ENCODE data around the gene TRAPPC12. TPM values are rescaled to one million over a fixed set of nuclear protein-coding genes. Genes with fewer than 3 reads are reported as not detected.
"Not testable (repeated sequence)": the region's sequence is repeated elsewhere in the genome, so short reads cannot be mapped to it uniquely, and the experiment has no call there.

The TRAPPC12 gene
- total RNA-seq, 1 experiment from 2014 or later: 52.9 TPM

DNA sequence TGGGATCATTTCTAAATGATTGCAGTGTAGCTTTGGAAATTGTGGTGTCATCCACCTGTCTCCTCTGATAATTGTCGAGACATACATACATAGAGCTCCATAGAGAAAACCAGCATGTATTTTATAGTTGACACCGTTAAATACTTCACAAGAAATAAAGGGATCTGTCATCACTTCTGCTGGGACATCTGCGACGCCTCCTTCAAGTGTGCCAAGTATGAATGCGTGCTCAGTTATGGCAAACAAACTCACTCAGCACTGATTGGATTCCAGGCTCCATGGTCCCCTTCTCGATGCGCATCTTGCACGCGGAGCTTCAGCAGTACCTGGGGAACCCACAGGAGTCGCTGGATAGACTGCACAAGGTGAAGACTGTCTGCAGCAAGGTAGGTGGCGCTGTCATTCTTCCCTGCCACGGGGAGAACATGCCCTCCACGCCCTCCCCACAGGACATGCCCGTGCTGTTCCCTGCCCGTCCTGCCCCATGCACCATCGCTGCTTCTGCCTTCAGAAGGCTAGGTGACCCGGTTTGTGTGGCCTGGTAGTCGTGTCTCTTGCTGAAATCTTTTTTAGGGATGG, 64.1 kb downstream of the TRAPPC12 start:
- DNase-seq: no peak
- Histone ChIP-seq H3K36me3 (peaks cover 33% of the 10 kb centered on the region), H3K27ac (no peak overlapping the region), H3K27me3 (no peaks in the 10 kb centered on the region), H3K4me3 (no peak overlapping the region), H3K4me1 (peaks cover 15% of the 10 kb centered on the region), H3K9me3 (replicated peaks) (no peaks in the 10 kb centered on the region)

DNA sequence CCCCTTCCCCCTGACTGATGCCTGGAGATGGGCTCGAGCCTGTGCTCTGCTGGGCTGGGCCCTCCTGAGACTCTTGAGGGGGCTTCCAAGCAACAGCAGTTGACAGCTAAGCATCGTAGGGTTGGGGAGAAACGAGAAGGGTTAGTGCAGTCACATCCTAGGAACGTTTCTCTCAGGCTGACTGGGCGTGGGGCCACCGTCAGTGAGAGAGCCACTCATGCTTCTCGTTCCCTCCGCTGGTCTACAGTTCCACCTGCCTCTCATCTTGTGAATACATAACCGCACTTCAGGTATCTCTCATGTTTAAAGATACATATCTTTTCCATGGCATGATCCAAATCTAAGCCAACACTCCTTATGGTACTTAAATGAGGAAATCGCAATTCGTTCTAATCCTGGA, 66.4 kb downstream of the TRAPPC12 start:
- no peak for DNase-seq
- Histone ChIP-seq H3K27ac (no peak overlapping the region), H3K4me1 (peaks cover 38% of the 10 kb centered on the region), H3K4me3 (no peak overlapping the region), H3K9me3 (replicated peaks) (no peaks in the 10 kb centered on the region), H3K36me3 (peaks cover 33% of the 10 kb centered on the region), H3K27me3 (no peaks in the 10 kb centered on the region)

DNA sequence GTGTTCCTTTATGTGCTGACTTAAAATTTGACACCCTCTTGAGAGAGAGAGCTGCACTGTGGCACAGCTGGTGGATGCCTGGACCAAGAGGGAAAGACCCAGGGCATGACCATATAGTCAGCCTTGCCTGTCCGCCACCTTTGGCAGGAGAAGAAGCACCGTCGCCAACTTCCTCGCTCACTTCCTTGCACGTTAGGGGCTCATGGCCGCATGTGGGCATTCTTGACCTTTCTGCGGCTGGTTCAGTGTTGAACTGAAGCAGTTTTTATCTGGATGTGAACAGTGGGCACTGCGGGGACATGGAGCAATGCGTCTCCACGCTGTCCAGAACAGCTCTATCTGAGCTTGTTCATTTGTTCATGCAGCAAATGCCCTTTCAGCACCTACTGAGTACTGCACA, 66.9 kb downstream of the TRAPPC12 start:
- peaks cover 43% of the 10 kb centered on the region for H3K4me1 ChIP-seq
- H3K27ac ChIP-seq: peak overlapping the region; percentile 92; the same call in 1 of the 2 replicates
- H3K4me3 ChIP-seq: no peak overlapping the region
- peaks cover 33% of the 10 kb centered on the region for H3K36me3 ChIP-seq
- H3K9me3 ChIP-seq (replicated peaks): no peaks in the 10 kb centered on the region
- no peak for DNase-seq
- no peaks in the 10 kb centered on the region for H3K27me3 ChIP-seq

DNA sequence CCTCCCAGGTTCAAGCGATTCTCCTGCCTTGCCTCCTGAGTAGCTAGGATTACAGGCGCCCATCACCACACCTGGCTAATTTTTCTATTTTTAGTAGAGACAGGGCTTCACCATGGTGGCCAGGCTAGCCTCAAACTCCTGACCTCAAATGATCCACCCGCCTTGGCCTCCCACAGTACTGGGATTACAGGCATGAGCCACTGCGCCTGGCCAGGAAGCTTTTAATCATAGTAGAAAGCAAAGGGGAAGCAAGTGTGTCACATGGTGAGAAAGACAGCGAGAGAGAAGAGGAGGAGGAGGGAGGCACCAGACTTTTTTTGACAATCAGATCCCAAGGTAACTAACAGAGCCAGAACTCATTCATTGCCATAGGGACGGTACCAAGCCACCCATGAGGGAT, 67.7 kb downstream of the TRAPPC12 start:
- peak in 1 of 2 experiments; percentile 67 for DNase-seq
- Histone ChIP-seq H3K4me1 (peaks cover 49% of the 10 kb centered on the region), H3K36me3 (peaks cover 33% of the 10 kb centered on the region), H3K27ac (peak overlapping the region; percentile 92)
- not testable (repeated sequence) for H3K27me3 ChIP-seq; H3K9me3 ChIP-seq (replicated peaks); H3K4me3 ChIP-seq

DNA sequence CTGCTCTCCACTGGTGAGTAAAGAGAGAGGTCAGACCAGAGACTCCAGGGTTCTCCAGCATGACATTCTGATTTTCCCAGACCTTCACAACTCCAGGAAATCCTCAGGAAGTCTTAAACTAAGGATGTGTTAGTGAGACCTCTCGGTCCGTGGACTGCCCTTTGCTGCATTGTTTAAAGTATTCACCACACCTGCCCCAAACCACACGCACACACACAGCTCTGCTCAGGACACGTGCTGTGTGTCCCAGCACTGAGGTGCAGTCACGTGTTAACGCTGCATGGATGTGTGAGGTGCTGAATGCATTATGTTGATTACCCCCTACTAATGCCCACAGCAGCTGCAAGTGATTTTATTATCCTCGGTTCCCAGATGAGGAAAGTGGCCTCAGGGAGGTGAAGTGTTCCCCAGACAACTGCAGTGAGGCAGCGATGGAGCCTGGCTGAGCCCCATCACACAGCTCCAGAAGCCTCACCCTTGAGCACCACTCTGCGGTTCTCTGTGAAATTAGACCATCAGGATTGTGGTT, 68.4 kb downstream of the TRAPPC12 start:
- no peaks in the 10 kb centered on the region for H3K27me3 ChIP-seq
- peak; percentile 95 to 99 for DNase-seq
- peak overlapping the region; percentile 92 for H3K27ac ChIP-seq
- no peaks in the 10 kb centered on the region for H3K9me3 ChIP-seq (replicated peaks)
- H3K4me3 ChIP-seq: peak overlapping the region; percentile 33
- H3K36me3 ChIP-seq: peaks cover 30% of the 10 kb centered on the region
- H3K4me1 ChIP-seq: peaks cover 55% of the 10 kb centered on the region

DNA sequence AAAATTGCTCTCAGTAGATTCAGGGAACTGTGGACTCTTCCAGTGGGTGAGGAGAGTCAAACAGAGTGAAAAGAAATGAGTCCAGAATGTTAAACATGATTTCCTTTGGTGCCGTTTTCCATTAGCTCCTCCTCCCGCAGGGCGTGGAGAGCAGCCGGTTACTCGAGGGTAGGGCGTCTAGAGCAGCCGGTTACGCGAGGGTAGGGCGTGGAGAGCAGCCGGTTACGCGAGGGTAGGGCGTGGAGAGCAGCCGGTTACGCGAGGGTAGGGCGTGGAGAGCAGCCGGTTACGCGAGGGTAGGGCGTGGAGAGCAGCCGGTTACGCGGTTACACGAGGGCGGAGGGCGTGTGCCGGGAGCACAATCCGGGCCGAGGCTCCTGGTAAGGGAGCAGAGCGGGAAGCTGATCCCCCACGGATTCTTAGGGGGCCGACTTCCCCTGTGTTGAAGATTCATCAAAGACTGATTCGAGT, 69.0 kb downstream of the TRAPPC12 start:
- peak in 1 of 2 experiments; percentile 67 for DNase-seq
- H3K4me1 ChIP-seq: peaks cover 56% of the 10 kb centered on the region
- peak overlapping the region; percentile 92 for H3K27ac ChIP-seq
- H3K9me3 ChIP-seq (replicated peaks); H3K27me3 ChIP-seq: not testable (repeated sequence)
- peaks cover 30% of the 10 kb centered on the region for H3K36me3 ChIP-seq
- peak overlapping the region; percentile 33 for H3K4me3 ChIP-seq

DNA sequence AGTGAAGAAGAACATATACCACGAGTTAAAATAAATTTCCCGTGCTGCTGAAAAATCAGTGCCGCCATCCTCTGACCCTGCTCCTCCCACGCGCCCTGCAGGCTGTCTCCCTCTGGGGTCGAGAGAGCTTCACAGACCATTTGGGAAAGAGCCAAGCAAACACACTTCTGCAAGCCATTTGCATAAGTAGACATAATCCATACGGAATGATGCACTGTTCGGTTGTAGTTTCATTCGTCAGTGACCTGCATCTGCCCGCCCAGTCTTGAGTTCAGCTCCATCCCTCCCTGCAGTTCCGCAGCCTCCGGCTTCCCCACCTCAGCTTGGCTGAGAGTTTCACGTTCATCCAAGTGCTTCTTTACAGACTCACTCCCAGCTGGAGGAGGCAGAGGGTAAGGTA, 69.6 kb downstream of the TRAPPC12 start:
- Histone ChIP-seq H3K27ac (peak overlapping the region; percentile 92), H3K9me3 (replicated peaks) (no peaks in the 10 kb centered on the region), H3K4me3 (peak overlapping the region; percentile 33), H3K36me3 (peaks cover 27% of the 10 kb centered on the region), H3K27me3 (no peaks in the 10 kb centered on the region), H3K4me1 (peaks cover 56% of the 10 kb centered on the region)
- peak; percentile 60 to 75 for DNase-seq

DNA sequence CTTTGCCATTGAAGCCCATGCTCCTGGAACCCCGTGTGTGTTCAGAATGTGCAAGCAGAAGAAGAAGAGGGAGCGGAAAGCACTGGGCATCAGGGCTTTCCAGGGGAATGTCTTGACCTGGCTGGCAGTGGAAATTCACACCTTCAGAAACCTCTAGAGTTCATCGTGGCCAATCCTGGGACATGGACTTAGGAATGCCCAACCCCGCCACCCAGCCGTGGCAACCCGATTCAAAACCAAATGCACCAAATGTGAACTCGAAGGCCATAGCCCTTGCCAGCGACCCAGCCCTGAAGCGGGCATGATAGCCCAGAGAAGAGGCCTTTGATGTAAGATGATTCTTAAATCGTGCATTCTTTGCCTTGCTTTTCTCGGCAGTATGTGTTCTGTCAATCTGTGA, 70.4 kb downstream of the TRAPPC12 start:
- Histone ChIP-seq H3K4me1 (peaks cover 56% of the 10 kb centered on the region), H3K36me3 (peaks cover 19% of the 10 kb centered on the region), H3K4me3 (no peak overlapping the region), H3K9me3 (replicated peaks) (no peaks in the 10 kb centered on the region), H3K27ac (peak overlapping the region; percentile 87), H3K27me3 (no peaks in the 10 kb centered on the region)
- DNase-seq: no peak

DNA sequence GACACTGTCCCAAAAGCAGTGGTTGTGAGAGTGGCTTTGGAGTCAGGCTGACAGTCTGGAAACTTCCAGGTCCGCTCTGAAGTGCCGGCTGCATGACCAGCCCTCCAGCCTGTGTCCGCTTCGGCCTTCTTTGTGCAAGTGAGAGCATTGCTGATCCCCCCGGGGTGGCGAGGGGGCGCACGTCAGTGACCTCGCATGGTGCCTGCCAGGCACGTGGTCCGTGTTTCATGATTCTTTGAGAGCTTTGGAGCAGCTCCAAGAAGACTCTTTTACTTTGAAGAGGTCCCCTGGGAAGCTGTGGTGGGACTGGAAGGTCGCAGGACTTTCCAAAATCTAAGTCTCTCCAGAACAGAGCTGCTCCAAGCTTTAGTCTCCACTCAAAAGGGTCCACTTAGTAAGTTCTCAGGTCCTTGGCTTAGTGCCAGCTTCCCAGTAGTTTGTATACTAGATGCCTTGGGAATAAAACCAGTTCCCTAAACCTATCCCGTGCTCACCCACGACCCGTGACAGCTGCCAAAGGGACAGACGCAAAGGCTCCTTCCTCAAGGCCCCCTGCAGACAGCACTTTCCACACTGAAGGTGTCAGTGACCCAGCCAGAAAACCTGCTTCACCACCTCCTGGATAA, 71.0 kb downstream of the TRAPPC12 start:
- Histone ChIP-seq H3K4me1 (peaks cover 56% of the 10 kb centered on the region), H3K27me3 (no peaks in the 10 kb centered on the region), H3K27ac (peak overlapping the region; percentile 87), H3K9me3 (replicated peaks) (no peaks in the 10 kb centered on the region), H3K36me3 (peaks cover 13% of the 10 kb centered on the region), H3K4me3 (no peak overlapping the region)
- peak; percentile 69 to 82 for DNase-seq

DNA sequence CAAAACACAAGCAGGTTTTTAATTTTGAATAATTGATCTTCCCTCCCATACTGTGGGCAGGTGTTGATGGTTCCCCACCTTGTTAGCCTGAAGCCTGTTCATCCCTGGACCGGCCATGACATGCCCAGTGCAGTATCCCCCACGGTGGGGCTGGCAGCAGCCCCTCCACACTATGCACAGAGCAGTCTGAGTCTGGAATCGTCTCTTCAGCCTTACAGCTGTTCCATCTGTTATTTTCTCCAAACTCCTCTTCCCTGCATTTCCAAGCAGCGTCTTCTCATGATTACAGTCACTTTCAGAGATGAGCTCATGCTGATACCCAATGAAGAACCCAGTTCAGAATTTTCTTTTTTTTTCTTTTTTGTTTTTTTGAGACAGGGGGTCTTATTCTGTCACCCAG, 71.7 kb downstream of the TRAPPC12 start:
- peak in 1 of 2 experiments; percentile 69 for DNase-seq
- Histone ChIP-seq H3K27ac (peak overlapping the region; percentile 87), H3K4me1 (peaks cover 56% of the 10 kb centered on the region), H3K36me3 (peaks cover 7% of the 10 kb centered on the region), H3K4me3 (no peak overlapping the region), H3K27me3 (no peaks in the 10 kb centered on the region), H3K9me3 (replicated peaks) (no peaks in the 10 kb centered on the region)

DNA sequence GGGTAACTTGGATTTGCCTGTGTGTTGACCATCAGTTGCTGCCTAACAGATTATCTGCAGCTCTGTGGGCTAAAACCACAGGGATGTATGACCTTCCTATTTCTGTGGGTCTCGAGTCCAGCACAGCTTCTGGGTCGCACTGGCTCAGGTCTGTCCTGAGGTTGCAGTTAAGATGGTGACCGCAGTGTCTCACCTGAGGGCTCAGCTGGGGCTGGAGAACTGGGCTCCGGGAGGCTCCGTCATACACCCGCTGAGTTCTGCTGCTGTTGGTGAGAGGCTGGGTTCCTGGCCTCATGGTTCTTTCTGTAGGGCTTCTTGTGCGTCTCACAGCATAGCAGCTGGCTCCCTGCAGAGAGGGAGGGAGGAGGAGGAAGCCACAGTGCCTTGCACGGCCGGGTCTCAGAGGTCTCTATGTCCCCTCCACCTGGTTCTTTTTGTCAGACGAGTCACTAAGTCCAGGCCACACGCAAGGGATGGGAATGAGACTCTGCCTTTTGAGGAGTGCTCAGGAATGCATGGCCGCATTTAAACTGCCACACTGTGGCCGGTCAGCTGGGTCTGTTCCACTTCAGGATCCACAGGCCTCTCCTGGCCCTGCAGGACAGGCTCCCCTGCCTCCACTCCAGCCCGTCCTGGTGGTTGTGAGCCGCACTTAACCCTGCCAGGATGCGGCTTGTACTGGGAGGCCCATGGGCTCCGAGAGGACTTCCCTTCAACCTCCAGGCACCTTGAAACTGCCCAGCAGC, 72.6 kb downstream of the TRAPPC12 start:
- H3K36me3 ChIP-seq: peaks cover 5% of the 10 kb centered on the region
- peaks cover 51% of the 10 kb centered on the region for H3K4me1 ChIP-seq

DNA sequence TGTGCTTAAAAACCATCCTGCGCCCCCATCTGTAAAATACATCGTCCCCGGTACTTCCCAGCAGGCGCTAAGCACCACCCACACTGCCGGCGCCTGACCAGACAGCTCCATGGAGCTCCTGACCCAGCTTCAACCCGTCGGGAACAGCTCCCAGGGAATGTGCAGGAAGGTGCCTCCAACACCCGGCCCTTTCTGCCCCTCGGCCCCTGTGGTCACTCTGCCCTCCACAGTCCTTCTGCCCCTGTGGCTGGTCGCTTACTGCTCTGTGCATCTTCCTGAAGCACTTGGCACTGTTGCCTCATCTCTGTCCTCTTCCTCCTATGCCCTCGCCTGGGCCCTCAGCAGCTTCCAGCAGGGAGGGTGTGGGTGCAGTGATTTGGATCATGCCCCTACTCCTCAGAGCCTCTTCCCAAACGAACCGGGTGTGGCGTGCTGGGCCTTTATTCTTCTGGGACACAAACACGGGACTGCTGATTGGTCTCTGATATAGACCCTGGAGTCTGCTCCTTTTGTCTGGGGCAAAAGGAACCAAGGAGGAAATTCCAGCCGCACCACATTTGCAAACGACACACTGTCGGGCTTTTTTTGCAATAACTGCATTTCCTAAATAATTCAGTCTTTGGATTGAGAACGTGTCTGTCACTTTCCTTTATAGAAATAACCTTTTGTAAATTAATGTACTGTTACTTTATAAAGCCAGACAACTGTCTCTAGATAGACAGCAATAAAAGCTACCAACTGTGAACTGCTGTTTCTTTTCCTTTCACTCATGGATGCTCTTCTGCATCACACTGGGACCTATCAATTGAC, 73.9 kb downstream of the TRAPPC12 start:
- no peak overlapping the region for H3K27ac ChIP-seq
- no peak for DNase-seq
- H3K36me3 ChIP-seq: peaks cover 5% of the 10 kb centered on the region
- no peaks in the 10 kb centered on the region for H3K27me3 ChIP-seq
- no peak overlapping the region for H3K4me3 ChIP-seq
- H3K4me1 ChIP-seq: peaks cover 41% of the 10 kb centered on the region
- no peaks in the 10 kb centered on the region for H3K9me3 ChIP-seq (replicated peaks)

More for the DNA sequence above, 72.6 kb downstream of the TRAPPC12 start:
- peak; percentile 96 to 98 for DNase-seq
- Histone ChIP-seq H3K27ac (peak overlapping the region; percentile 87), H3K9me3 (replicated peaks) (no peaks in the 10 kb centered on the region), H3K27me3 (no peaks in the 10 kb centered on the region), H3K4me3 (peak overlapping the region; percentile 17)

DNA sequence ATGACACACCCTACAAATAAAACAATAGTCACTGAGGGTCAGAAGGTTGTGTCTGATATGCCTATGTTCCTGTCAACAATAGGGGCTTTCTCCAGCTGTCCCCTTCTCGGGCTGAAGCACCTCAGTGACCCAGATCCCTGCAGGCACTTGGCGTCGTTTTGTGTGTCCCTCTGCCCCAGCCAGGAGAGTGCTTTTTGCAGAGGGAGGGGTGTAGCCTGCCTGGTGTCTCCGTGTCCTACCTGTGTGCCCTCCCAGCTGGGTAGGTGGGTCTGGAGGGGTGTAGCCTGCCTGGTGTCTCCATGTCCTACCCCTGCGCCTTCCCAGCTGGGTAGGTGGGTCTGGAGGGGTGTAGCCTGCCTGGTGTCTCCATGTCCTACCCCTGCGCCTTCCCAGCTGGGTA, 74.5 kb downstream of the TRAPPC12 start:
- not testable (repeated sequence) for H3K27me3 ChIP-seq; H3K4me3 ChIP-seq; H3K27ac ChIP-seq; DNase-seq; H3K36me3 ChIP-seq; H3K9me3 ChIP-seq (replicated peaks)
- peaks cover 37% of the 10 kb centered on the region for H3K4me1 ChIP-seq

DNA sequence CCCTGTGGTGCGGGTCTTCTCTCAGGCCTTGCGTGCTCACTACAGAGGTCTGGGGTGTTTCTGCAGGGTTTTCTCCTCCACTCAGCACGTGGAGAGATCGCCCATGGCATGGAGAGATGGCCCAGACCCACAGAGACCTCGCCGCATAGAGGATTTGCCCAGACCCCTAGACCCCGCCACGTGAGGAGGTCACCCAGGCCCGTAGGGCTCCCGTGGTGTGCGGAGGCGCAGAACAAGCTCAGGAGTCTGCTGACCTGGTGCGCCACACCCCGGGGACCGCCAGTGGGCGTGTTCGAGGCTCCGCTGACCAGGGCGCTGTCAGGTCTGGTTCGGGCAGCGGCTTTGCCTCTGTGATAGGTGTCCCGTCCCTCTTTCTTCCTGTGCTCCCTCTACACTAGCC, 75.3 kb downstream of the TRAPPC12 start:
- peaks cover 34% of the 10 kb centered on the region for H3K4me1 ChIP-seq
- H3K4me3 ChIP-seq: no peak overlapping the region
- no peaks in the 10 kb centered on the region for H3K27me3 ChIP-seq
- H3K9me3 ChIP-seq (replicated peaks): no peaks in the 10 kb centered on the region
- H3K27ac ChIP-seq: no peak overlapping the region
- no peak for DNase-seq
- peaks cover 5% of the 10 kb centered on the region for H3K36me3 ChIP-seq
